Ramos (cell line): ENCODE measurements around the gene MAGEC3.

Experiments used
- in situ Hi-C: fragments of 300-500 bp; cut with MboI; formaldehyde crosslinking; loops from one replicate; pipeline ENCODE4 v1.14.3; 2022; ENCODE audit warnings: low sequenced_read_pairs; ENCODE audit not compliant: unreplicated experiment

The MAGEC3 gene

GRCh38 chrX:141936080-141936479 lies 98.0 kb downstream of the MAGEC3 start:
- in situ Hi-C loops = no loop called here

GRCh38 chrX:141941234-141941633 lies 103.1 kb downstream of the MAGEC3 start:
- in situ Hi-C loops = no loop called here

GRCh38 chrX:141945426-141945825 lies 107.3 kb downstream of the MAGEC3 start:
- in situ Hi-C loops = no loop called here

GRCh38 chrX:141947350-141947749 lies 109.2 kb downstream of the MAGEC3 start:
- in situ Hi-C loops = no loop called here
